HG03139 (cell line): ENCODE results near the gene SLC10A6.

ENCODE experiments used
- ATAC-seq: cut with Tn5 transposase; IDR thresholded peaks from one replicate; pipeline ENCODE4 v1.9.1; 2021; ENCODE audit not compliant: unreplicated experiment

Gene SLC10A6

GRCh38 chr4:86848136-86848535 is 1.0 kb downstream of the SLC10A6 start:
- no peak for ATAC-seq

GRCh38 chr4:86847571-86847970 is 1.6 kb downstream of the SLC10A6 start:
- no peak for ATAC-seq

GRCh38 chr4:86846921-86847320 is 2.3 kb downstream of the SLC10A6 start:
- ATAC-seq: no peak

GRCh38 chr4:86845593-86845992 is 3.6 kb downstream of the SLC10A6 start:
- no peak for ATAC-seq

GRCh38 chr4:86841309-86841708 is 7.9 kb downstream of the SLC10A6 start:
- ATAC-seq: no peak

- no peak for ATAC-seq
These were observed 8.3 kb downstream of the SLC10A6 start for GRCh38 chr4:86840858-86841257.

- ATAC-seq: no peak
These were observed 11.3 kb downstream of the SLC10A6 start for GRCh38 chr4:86837691-86838503.

GRCh38 chr4:86835677-86836076 is 13.5 kb downstream of the SLC10A6 start:
- ATAC-seq: no peak

GRCh38 chr4:86834901-86835300 is 14.3 kb downstream of the SLC10A6 start:
- no peak for ATAC-seq

- ATAC-seq: no peak
These were observed 15.6 kb downstream of the SLC10A6 start for GRCh38 chr4:86833615-86834014.

GRCh38 chr4:86831262-86832130 is 17.7 kb downstream of the SLC10A6 start:
- no peak for ATAC-seq

GRCh38 chr4:86825511-86825910 is 23.7 kb downstream of the SLC10A6 start:
- no peak for ATAC-seq

- no peak for ATAC-seq
These were observed 27.0 kb downstream of the SLC10A6 start for GRCh38 chr4:86822136-86822535.

GRCh38 chr4:86821151-86821550 is 28.0 kb downstream of the SLC10A6 start:
- ATAC-seq: no peak

GRCh38 chr4:86819561-86819960 is 29.6 kb downstream of the SLC10A6 start:
- no peak for ATAC-seq

- ATAC-seq: no peak
These were observed 30.3 kb downstream of the SLC10A6 start for GRCh38 chr4:86818841-86819240.

GRCh38 chr4:86818211-86818610 is 31.0 kb downstream of the SLC10A6 start:
- ATAC-seq: no peak

- no peak for ATAC-seq
These were observed 32.5 kb downstream of the SLC10A6 start for GRCh38 chr4:86816501-86817273.

- no peak for ATAC-seq
These were observed 33.5 kb downstream of the SLC10A6 start for GRCh38 chr4:86815653-86816052.

- no peak for ATAC-seq
These were observed 38.3 kb downstream of the SLC10A6 start for GRCh38 chr4:86810847-86811246.

GRCh38 chr4:86809809-86810208 is 39.4 kb downstream of the SLC10A6 start:
- no peak for ATAC-seq
